ENCODE data around the gene CPE. TPM values are rescaled to one million over a fixed set of nuclear protein-coding genes. Genes with fewer than 3 reads are reported as not detected.

Gene CPE
- total and polyA plus RNA-seq, 10 of the 15 experiments (the other 5 are each of a cell fraction or from before 2014, with no cell fraction given) = 0.05 to 0.14 TPM; not detected in 8

- TF ChIP-seq ZNF687 (IDR thresholded peaks at IDR 0.05) (no peak), ZSCAN29 (IDR thresholded peaks at IDR 0.05) (no peak), POU2F2 (IDR thresholded peaks at IDR 0.05; ENCODE audit: borderline replicate concordance, low read depth, low read length) (no peak), MEF2A (IDR thresholded peaks at IDR 0.05; ENCODE audit: insufficient read depth, low read depth, low read length) (no peak), NR2C1 (IDR thresholded peaks at IDR 0.05) (no peak), JUND (IDR thresholded peaks at IDR 0.05; ENCODE audit: low read depth, low read length) (no peak), RUNX3 (IDR thresholded peaks at IDR 0.05; ENCODE audit: low read length) (no peak)
These were observed 19.3 kb upstream of the CPE start (continued) for GRCh38 chr4:165359506-165359905.

- POLR2A ChIA-PET = interaction anchor here (1.1 kb wide), 1 partner anchor 247 kb away, joined by 3 read pairs; no protein-coding TSS in a partner anchor
- no TSS peak for BruUV-seq (replicated peaks)
- H3K4me3 ChIP-seq = no peak overlapping the region
- H4K20me1 ChIP-seq (ENCODE audit: control insufficient read depth, insufficient read depth) = no peaks in the 10 kb centered on the region
- no peak overlapping the region for H3K9ac ChIP-seq (ENCODE audit: control insufficient read depth, insufficient read depth, low read length)
- SMC1A ChIA-PET (ENCODE audit: uncharacterized antibody, unreplicated experiment) = interaction anchor here (0.8 to 1.6 kb wide), 6 partner anchors 16 to 229 kb away, joined by 3 to 5 read pairs (median 3); no protein-coding TSS in a partner anchor
- H3K27me3 ChIP-seq (replicated peaks in 1 of 2; ENCODE audit: control insufficient read depth in 2 of 2, insufficient read depth in 2 of 2, low read length in 1 of 2) = peaks cover 2 to 9% of the 10 kb centered on the region in 2 experiments; a peak in 2 of 4 replicates
- intact Hi-C loops (cut with micrococcal nuclease; ENCODE audit: unreplicated experiment) (no loop called here), in situ Hi-C loops (cut with MboI) (no loop called here)
- no peak for ATAC-seq
- TF ChIP-seq IKZF2 (IDR thresholded peaks at IDR 0.05) = no peak
- H3K79me2 ChIP-seq (ENCODE audit: control insufficient read depth, insufficient read depth, low read length) = no peaks in the 10 kb centered on the region
- FAIRE-seq = no peak
- DNase-seq (ENCODE audit: low read depth, low spot score) = no peak
- CTCF ChIA-PET = interaction anchor here (0.8 to 2.4 kb wide), 7 partner anchors 9 to 681 kb away, joined by 3 to 11 read pairs (median 4); no protein-coding TSS in a partner anchor
- no peaks in the 10 kb centered on the region for H3K4me1 ChIP-seq (ENCODE audit: control insufficient read depth, insufficient read depth, low read length)
- H3K36me3 ChIP-seq (ENCODE audit: control insufficient read depth in 2 of 2, insufficient read depth in 2 of 2, low read length in 1 of 2) = no peaks in the 10 kb centered on the region
- H3K9me3 ChIP-seq (replicated peaks; ENCODE audit: control insufficient read depth, insufficient read depth, low read length) = no peaks in the 10 kb centered on the region
- H2AFZ ChIP-seq (ENCODE audit: control insufficient read depth, low read depth, low read length) = no peak overlapping the region
- H3K27ac ChIP-seq (ENCODE audit: control insufficient read depth, insufficient read depth) = no peak overlapping the region
- RAD21 ChIA-PET (ENCODE audit: unreplicated experiment) = interaction anchor here (0.8 kb wide), 1 partner anchor 229 kb away, joined by 4 read pairs; no protein-coding TSS in a partner anchor
- no peak overlapping the region for H3K4me2 ChIP-seq (ENCODE audit: control insufficient read depth, insufficient read depth)
- WGBS (ENCODE audit: insufficient coverage, insufficient replicate concordance, low lambda C conversion rate, missing lambda C conversion rate) = 51% methylated on average over 6 of the region's 6 CpGs
These were observed 18.6 kb upstream of the CPE start for GRCh38 chr4:165360041-165360695.

Measured in GM12878 (cell line).